ENCODE measurements around the gene HES2.
A peak's percentile ranks its signal among the peaks of the same experiment; 100 is the strongest.
"Not testable (repeated sequence)": the region's sequence is repeated elsewhere in the genome, so short reads cannot be mapped to it uniquely, and the experiment has no call there.

The HES2 gene

DNA sequence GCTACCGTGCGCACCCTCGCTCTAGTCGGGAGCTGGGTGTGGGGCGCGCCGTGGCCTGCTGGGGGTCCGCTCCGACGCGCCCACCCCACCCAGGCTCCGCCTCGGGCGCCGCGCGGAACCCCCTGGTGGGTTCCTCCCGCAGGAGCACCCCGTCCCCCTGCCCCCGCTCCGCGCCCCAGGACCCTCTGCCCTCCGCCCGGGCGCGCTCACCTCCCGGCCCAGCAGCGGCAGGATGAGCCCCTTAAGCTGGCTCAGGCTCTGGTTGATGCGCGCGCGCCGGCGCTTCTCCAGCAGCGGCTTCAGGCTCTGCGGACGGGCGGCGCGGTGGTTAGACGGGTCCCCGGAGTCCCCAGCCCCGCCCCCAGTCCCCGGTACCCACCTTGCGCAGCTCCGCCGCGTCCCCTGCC is 319 bp downstream of the HES2 start:
- no peak for DNase-seq (ENCODE audit: low read depth in 3 of 3, low spot score in 1 of 3)

DNA sequence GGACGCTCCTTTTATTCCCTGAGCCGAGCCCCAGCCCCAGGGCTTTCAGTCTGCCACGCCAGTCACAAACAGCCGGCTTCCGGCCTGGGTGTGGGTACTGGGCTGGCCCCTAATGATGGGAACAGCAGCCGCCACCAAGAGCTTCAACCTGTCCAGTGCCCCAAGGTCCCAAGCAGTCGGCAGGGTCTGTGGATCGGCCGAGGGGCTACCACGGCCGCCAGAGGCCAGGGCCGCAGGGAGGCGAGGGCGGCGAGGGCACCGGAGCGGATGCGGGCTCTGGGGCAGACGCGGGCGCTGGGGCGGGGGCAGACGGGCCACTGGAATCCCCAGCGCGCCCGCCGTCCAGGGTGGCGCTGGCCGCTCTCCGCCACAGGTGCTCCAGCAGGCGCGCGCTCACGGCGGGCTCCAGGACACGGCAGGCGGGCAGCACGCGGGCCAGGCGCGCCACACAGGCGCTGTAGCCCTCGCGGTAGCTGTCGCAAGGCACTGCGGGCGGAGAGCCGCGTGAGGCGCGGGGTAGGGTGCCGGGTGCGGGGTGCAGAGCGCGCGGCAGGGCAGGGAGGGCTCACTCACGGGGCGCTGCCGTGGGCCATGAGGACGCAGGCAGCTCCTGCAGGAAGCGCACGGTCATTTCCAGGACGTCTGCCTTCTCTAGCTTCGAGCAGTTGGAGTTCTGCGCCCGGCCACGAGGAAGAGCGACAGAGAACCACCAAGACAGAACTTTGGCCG is 887 bp downstream of the HES2 start:
- no peak for DNase-seq (ENCODE audit: low read depth in 3 of 3, low spot score in 1 of 3)

DNA sequence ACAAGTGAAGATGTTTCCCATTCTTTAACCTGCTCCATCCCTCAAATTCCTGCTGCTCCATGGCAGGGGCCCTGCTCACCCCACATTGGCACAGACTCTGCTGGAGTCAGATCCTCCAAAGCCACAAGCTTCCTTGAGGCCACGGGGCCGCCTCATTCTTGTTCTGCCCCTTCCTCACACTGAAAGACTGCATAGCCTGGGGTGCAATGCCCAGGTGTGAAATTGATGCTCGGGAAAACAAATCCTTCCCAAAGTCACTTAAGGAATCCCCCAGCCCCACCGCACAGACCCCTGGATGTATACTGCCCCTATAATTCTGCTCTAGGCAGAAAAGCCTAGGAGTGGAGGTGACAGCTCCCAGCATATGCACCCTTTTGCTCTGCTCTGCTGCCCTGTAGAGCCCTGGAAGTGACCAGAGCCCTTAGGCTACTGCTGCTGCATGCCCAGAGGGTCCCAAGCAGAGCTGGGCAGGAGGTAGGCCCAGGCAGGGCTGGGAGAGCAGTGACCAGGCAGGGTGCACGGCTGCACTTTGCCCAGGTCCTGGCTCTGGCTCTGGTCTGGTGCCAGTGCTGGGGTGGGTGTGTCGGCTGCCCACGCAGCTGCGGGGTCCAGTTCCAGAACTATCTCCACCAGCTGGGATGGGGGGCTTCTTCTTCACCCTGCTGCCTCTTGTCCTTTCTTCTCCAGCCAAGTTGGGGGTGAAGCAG is 1.6 kb downstream of the HES2 start:
- no peak for DNase-seq (ENCODE audit: low read depth in 3 of 3, low spot score in 1 of 3)

GRCh38 chr1:6416906-6417305 is 2.8 kb downstream of the HES2 start:
- DNase-seq (ENCODE audit: low read depth in 3 of 3, low spot score in 1 of 3), result no peak

GRCh38 chr1:6416295-6416656 is 3.4 kb downstream of the HES2 start:
- DNase-seq (ENCODE audit: low read depth in 3 of 3, low spot score in 1 of 3), result no peak

DNA sequence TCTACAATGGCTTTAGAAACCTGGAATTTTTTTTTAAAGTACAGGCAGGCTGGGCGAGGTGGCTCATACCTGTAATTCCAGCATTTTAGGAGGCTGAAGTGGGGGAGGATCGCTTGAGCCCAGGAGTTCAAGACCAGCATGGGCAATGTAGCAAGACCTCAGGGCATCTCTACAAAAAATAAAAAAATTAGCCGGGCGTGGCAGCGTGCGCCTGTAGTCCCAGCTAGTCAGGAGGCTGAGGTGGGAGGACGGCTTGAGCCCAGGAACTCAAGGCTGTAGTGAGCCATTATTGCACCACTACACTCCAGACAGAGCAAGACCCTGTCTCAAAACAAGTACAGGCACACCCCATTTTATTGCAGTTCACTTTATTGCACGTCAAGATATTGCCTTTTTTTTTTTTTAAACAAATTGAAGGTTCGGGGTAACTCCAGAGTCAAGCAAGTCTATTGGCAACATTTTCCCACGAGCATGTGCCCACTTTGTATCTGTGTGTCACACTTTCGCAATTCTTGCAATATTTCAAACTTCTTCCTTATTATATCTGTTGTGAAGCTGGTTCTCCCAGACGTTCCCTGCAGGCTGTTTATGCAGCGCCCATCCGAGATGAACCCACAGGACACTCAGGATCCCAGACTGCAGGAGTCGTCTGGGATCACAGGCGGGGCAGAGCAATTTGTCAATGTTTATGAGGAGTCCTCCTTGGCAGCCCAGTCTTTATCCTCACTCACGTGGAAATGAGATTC is 4.7 kb downstream of the HES2 start:
- DNase-seq (ENCODE audit: low read depth in 3 of 3, low spot score in 1 of 3), result no peak

DNA sequence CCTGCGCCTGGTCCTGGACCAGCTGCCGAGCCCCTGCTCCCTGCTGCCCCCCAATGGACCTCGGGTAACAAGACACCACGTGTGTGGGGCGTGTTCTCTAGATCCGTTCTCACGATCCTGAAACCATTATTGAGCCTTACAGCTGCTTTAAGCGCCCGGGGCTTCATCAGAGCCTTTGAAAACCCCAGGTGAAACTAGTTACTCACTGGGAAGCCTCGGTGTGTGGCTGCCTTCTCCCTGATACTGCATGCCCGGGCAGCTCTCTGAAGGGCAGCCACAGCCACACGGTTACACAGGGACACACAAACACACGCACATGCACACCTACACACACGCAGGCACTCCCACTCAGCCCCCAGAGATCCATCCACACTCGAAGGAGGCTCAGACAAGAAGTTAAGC is 5.3 kb downstream of the HES2 start:
- peak in 1 of 3 donors; percentile 34 for DNase-seq (ENCODE audit: low read depth in 3 of 3, low spot score in 1 of 3)

DNA sequence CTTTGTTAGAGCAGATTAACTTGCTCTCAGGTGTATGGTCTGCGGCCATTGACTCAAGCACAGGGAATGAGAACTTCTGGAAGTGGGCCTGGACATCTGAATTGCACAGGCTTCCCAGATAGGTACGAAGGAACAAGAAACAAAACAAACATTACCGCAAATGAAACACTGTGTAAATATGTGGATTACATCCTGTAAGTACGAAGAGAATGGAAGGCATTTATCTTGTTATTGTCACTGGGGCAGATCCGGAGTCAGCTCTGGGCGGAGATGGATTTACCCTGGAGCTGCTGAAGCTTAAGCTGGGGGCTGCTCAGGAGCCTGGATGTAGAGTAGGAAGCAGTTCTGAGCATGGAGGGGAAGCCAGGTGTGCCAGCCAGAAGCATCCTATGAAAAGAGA is 6.8 kb downstream of the HES2 start:
- no peak for DNase-seq (ENCODE audit: low read depth in 3 of 3, low spot score in 1 of 3)

GRCh38 chr1:6410248-6410893 is 9.3 kb downstream of the HES2 start:
- no peak for DNase-seq (ENCODE audit: low read depth in 3 of 3, low spot score in 1 of 3)

- DNase-seq (ENCODE audit: low read depth in 3 of 3, low spot score in 1 of 3), result no peak
These were observed 10.0 kb downstream of the HES2 start for GRCh38 chr1:6409733-6410132.

DNA sequence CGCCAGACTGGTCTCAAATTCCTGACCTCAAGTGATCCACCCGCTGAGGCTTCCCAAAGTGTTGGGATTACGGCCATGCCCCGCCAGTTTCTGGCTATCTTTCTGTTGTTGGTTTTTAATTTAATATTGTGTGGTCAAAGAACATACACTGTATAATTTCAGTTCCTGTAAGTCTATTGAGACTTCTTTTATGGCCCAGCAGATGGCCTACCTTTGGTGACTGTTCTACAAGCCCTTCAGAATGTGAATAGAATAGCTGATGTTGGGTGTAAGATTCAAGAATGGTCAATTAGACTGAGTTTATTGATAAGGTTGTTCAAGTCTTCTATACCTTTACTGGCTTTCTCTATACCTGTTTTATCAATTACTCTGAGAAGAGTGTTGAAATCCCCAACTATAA is 10.7 kb downstream of the HES2 start:
- no peak for DNase-seq (ENCODE audit: low read depth in 3 of 3, low spot score in 1 of 3)

- DNase-seq (ENCODE audit: low read depth in 3 of 3, low spot score in 1 of 3), result no peak
These were observed 11.7 kb downstream of the HES2 start for GRCh38 chr1:6408023-6408422.

- DNase-seq (ENCODE audit: low read depth in 3 of 3, low spot score in 1 of 3), result no peak
These were observed 18.0 kb downstream of the HES2 start for GRCh38 chr1:6401673-6402072.

- no peak for DNase-seq (ENCODE audit: low read depth in 3 of 3, low spot score in 1 of 3)
These were observed 20.4 kb downstream of the HES2 start for GRCh38 chr1:6399294-6399693.

DNA sequence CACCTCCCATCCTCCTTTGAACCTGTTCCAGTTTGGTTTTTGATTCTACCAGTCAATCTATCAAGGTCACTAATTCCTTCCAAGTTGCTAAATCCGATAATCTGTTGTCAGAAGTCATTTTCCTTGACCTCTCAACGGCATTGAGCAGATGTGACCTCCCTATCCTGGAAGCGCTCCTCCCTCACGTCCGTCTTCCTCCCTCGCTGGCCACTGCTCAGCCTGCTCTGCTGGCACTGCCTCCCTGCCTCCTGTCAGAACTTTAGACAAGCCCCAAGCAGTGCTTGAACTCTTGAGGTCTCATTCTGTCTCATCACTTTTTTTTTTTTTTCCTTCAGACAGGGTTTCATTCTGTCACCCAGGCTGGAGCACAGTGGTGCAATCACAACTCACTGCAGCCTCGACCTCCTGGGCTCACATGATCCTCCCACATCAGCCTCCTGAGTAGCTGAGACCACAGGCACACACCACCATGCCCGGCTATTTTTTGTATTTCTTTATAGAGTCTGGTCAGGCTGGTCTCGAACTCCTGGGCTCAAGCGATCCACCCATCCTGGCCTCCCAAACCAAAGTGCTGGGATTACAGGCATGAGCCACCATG is 21.8 kb downstream of the HES2 start:
- no peak for DNase-seq (ENCODE audit: low read depth in 3 of 3, low spot score in 1 of 3)

- DNase-seq (ENCODE audit: low read depth in 3 of 3, low spot score in 1 of 3), result no peak
These were observed 22.7 kb downstream of the HES2 start for GRCh38 chr1:6396998-6397397.

- DNase-seq (ENCODE audit: low read depth in 3 of 3, low spot score in 1 of 3), result not testable (repeated sequence)
These were observed 23.9 kb downstream of the HES2 start for GRCh38 chr1:6395781-6396244.

DNA sequence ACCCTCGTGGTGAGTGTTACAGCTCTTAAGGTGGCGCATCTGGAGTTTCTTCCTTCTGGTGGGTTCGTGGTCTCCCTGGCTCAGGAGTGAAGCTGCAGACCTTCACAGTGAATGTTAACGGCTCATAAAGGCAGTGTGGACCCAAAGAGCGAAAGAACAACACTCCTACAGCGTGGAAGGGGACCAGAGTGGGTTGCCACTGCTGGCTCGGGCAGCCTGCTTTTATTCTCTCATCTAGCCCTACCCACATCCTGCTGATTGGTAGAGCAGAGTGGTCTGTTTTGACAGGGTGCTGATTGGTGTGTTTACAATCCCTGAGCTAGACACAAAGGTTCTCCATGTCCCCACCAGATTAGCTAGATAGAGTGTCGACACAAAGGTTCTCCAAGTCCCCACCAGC is 24.6 kb downstream of the HES2 start:
- not testable (repeated sequence) for DNase-seq (ENCODE audit: low read depth in 3 of 3, low spot score in 1 of 3)

- peak; percentile 68 to 90 (median 81) for DNase-seq (ENCODE audit: low read depth in 3 of 3, low spot score in 1 of 3)
These were observed 26.1 kb downstream of the HES2 start, which contains the start of gene ACOT7 for GRCh38 chr1:6393400-6394187. ACOT7 (minus strand) TSS chr1:6393767; CDS start chr1:6393399, 368 bp downstream.

DNA sequence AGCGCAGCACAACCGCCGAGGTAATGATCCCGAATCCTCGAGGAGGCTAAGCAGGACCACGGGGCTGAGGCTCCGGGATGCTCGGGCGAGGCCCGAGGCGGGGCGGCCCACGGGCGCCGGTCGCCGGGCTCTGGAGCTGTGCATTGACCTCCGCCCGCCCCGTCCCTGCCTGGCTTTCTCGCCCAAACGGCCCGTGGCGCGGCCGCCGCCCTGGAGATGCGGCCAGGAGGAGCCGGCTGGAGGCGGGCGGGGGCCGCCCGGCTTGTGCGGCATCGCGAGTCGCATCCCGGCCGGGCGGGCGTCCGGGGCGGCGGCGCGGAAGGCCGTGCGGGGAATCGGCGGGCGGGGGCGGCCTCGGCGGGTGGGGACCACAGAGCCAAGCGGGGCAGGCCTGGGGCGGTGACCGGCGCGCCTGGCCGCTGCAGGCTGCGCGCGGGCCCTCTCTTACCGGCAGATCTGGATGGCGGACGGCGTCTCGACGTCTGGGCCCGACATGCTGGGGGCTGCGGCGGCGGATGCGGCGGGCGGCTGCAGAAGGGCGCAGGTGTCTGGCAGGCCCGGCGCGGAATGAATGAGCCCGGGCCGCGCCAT is 26.8 kb downstream of the HES2 start:
- no peak for DNase-seq (ENCODE audit: low read depth in 3 of 3, low spot score in 1 of 3)

Data from stimulated activated CD4-positive, alpha-beta T cell treated with anti-CD3 and anti-CD28 coated beads, TNF-alpha, amount 100 ng/mL, for 1 hour (primary cell).